HepG2 (cell line): Measurements from ENCODE around the gene TTBK1. TPM values are rescaled to one million over a fixed set of nuclear protein-coding genes. Genes with fewer than 3 reads are reported as not detected.

ENCODE experiments used
- ATF7 ChIP-seq, 2 experiments: fragments of 450-650 bp in 1 of 2; sonication (generic) in 1 of 2; formaldehyde crosslinking in 1 of 2; IDR thresholded peaks; 2 replicates each; pipeline versions ENCODE4 v1.4.0 to v1.6.1; 2016 to 2020; ENCODE audit warnings: antibody characterized with exemption in 1 of 2, mild to moderate bottlenecking in 1 of 2, missing genetic modification reagents in 1 of 2
- CREB1 ChIP-seq, 2 experiments: fragments of 450-650 bp in 1 of 2; IDR thresholded peaks; 2 replicates each; pipeline ENCODE4 v1.6.1; 2016 to 2017; ENCODE audit warnings: control low read depth in 1 of 2, mild to moderate bottlenecking in 1 of 2, missing compliant biosample characterization in 1 of 2, missing genetic modification characterization in 1 of 2
- CSRNP1 ChIP-seq: sonication (generic); formaldehyde crosslinking; IDR thresholded peaks from 2 replicates; pipeline ENCODE4 v1.8.1; 2023; ENCODE audit warnings: mild to moderate bottlenecking, missing genetic modification reagents
- EHMT2 ChIP-seq: fragments of 200-600 bp; sonication (generic); IDR thresholded peaks from 2 replicates; pipeline ENCODE4 v1.7.0; 2017; ENCODE audit warnings: antibody characterized with exemption, low read depth, low read length, borderline replicate concordance
- ETV5 ChIP-seq: IDR thresholded peaks from 2 replicates; pipeline ENCODE4 v1.6.1; 2018; ENCODE audit warnings: missing biosample characterization, missing genetic modification reagents, inconsistent platforms, borderline replicate concordance
- HOXA9 ChIP-seq: sonication (generic); formaldehyde crosslinking; IDR thresholded peaks from 2 replicates; pipeline ENCODE4 v1.8.1; 2022; ENCODE audit warnings: missing genetic modification reagents, mild to moderate bottlenecking, moderate library complexity, borderline replicate concordance
- LCORL ChIP-seq, 2 experiments: fragments of 450-650 bp in 1 of 2; sonication (generic) in 1 of 2; formaldehyde crosslinking in 1 of 2; IDR thresholded peaks; 2 replicates each; pipeline versions ENCODE4 v1.5.0 to v1.6.1; 2017 to 2020; ENCODE audit warnings: antibody characterized with exemption in 1 of 2, missing genetic modification reagents in 1 of 2
- MXD4 ChIP-seq: IDR thresholded peaks from 2 replicates; pipeline ENCODE4 v1.6.1; 2016; ENCODE audit warnings: mild to moderate bottlenecking, missing biosample characterization, missing genetic modification reagents
- PCBP2 ChIP-seq: fragments of 200-400 bp; formaldehyde crosslinking; optimal IDR thresholded peaks from 2 replicates; pipeline ENCODE3; 2018; ENCODE audit warnings: low read length, low read depth; ENCODE audit not compliant: poor library complexity, severe bottlenecking
- POGZ ChIP-seq: sonication (generic); formaldehyde crosslinking; IDR thresholded peaks from 2 replicates; pipeline ENCODE4 v1.4.0; 2020; ENCODE audit warnings: mild to moderate bottlenecking, missing genetic modification reagents
- PRPF4 ChIP-seq: fragments of 200-400 bp; formaldehyde crosslinking; IDR thresholded peaks from 2 replicates; pipeline ENCODE4 v1.6.1; 2016; ENCODE audit warnings: low read length, low read depth; ENCODE audit not compliant: poor library complexity, severe bottlenecking
- SALL1 ChIP-seq: sonication (generic); formaldehyde crosslinking; IDR thresholded peaks from 2 replicates; pipeline ENCODE4 v1.8.0; 2022; ENCODE audit warnings: mild to moderate bottlenecking, missing genetic modification reagents
- SMARCE1 ChIP-seq: fragments of 450-650 bp; IDR thresholded peaks from 2 replicates; pipeline ENCODE4 v1.6.1; 2017; ENCODE audit warnings: borderline replicate concordance
- SUZ12 ChIP-seq: fragments of 150-350 bp; IDR thresholded peaks from 2 replicates; pipeline ENCODE4 v1.6.1; 2014; ENCODE audit warnings: low read depth, low read length
- ZBTB46 ChIP-seq: sonication (generic); formaldehyde crosslinking; IDR thresholded peaks from 2 replicates; pipeline ENCODE4 v1.4.0; 2020; ENCODE audit warnings: mild to moderate bottlenecking, missing genetic modification reagents, borderline replicate concordance
- ZFP1 ChIP-seq: IDR thresholded peaks from 2 replicates; pipeline ENCODE4 v1.6.1; 2016
- ZNF432 ChIP-seq: sonication (generic); formaldehyde crosslinking; IDR thresholded peaks from 2 replicates; pipeline ENCODE4 v1.5.0; 2020; ENCODE audit warnings: missing genetic modification reagents, mild to moderate bottlenecking, borderline replicate concordance
- ZNF44 ChIP-seq: sonication (generic); formaldehyde crosslinking; IDR thresholded peaks from 2 replicates; pipeline ENCODE4 v1.5.1; 2020; ENCODE audit warnings: mild to moderate bottlenecking, missing genetic modification reagents
- ZNF530 ChIP-seq: sonication (generic); formaldehyde crosslinking; IDR thresholded peaks from 2 replicates; pipeline ENCODE4 v1.5.0; 2020; ENCODE audit warnings: low read depth, mild to moderate bottlenecking, missing genetic modification reagents
- ZSCAN20 ChIP-seq: sonication (generic); formaldehyde crosslinking; IDR thresholded peaks from 2 replicates; pipeline ENCODE4 v1.4.0; 2020; ENCODE audit warnings: missing genetic modification reagents, mild to moderate bottlenecking, borderline replicate concordance
- polyA plus RNA-seq, 8 experiments: library from polyadenylated mRNA; depleted of rRNA in 3 of 8; stranded (reverse) in 7 of 8; unstranded in 1 of 8; fragments of >200 nt; fragmentation: Illumina TruSeq in 4 of 8; extraction: Trizol in 4 of 8; gene quantifications; 2 replicates each; pipeline versions ENCODE4 v1.2.1 to v1.2.3, GENCODE V29; 2011 to 2016; ENCODE audit warnings: low read depth in 4 of 8, missing spikeins in 1 of 8, mixed read lengths in 1 of 8; ENCODE audit not compliant: insufficient read depth in 1 of 8
- total RNA-seq, 5 experiments: library from RNA; depleted of rRNA; stranded (reverse); fragments of >200 nt; fragmentation: Illumina TruSeq; extraction: Trizol; gene quantifications; 2 replicates each; pipeline ENCODE4 v1.2.3, GENCODE V29; 2016; ENCODE audit warnings: low read depth in 1 of 5
- TF ChIP-seq, protein P1 (sequence below): sonication (generic); formaldehyde crosslinking; IDR thresholded peaks from 2 replicates; pipeline ENCODE4 v1.5.0; 2020; ENCODE audit warnings: missing genetic modification reagents, mild to moderate bottlenecking, borderline replicate concordance

The TTBK1 gene
- total and polyA plus RNA-seq, 2 of the 13 experiments (the other 11 are each of a cell fraction or from before 2014, with no cell fraction given) = 0.24 to 0.33 TPM

DNA sequence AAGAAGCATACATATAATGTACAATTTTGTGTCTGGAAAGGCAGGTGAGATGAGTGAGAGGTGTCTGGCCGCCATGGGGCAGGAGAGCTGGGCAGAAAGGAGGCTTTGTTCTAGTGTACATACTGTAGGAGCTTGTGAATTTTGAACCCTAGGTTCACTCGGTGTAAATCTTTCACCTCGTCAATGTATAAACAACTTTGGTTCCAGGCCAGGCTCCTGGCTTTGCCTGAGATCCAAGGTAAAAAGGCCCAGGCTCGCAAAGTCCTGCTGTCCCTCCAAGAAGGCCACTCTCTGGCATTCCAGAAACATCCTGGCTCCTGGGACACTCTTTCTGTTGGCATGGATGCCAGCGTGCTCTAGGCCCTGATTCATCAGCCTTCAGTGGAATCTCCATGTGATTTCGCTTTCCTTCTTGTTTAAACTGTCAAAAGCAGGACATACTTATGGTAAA lies 47.6 kb downstream of the TTBK1 start (continued):
- TF ChIP-seq ZNF44 (CRISPR knock-in tag) (no peak), ETV5 (CRISPR knock-in tag) (peak; percentile 13; the same call in 1 of the 2 replicates), SMARCE1 (no peak), ZSCAN20 (CRISPR knock-in tag) (no peak), PCBP2 (no peak), SALL1 (CRISPR knock-in tag) (peak; percentile 85), CSRNP1 (peak; percentile 59; the same call in 1 of the 2 replicates), ZBTB46 (CRISPR knock-in tag) (no peak), ZNF432 (CRISPR knock-in tag) (no peak), ZNF530 (CRISPR knock-in tag) (no peak), SUZ12 (no peak), EHMT2 (no peak), HOXA9 (no peak), CREB1 (IDR thresholded peaks at IDR 0.05) (no peak), CREB1 (CRISPR knock-in tag; IDR thresholded peaks at IDR 0.05) (no peak), MXD4 (no peak), ZFP1 (CRISPR knock-in tag) (0 out of 2 replicates have a peak, but pooled peaks have one; percentile 51), PRPF4 (no peak), POGZ (peak; percentile 84), ATF7 (IDR thresholded peaks at IDR 0.05) (no peak), ATF7 (CRISPR knock-in tag; IDR thresholded peaks at IDR 0.05) (no peak), LCORL (IDR thresholded peaks at IDR 0.05) (no peak), LCORL (CRISPR knock-in tag; IDR thresholded peaks at IDR 0.05) (peak; percentile 89)
- TF ChIP-seq, protein P1, sequence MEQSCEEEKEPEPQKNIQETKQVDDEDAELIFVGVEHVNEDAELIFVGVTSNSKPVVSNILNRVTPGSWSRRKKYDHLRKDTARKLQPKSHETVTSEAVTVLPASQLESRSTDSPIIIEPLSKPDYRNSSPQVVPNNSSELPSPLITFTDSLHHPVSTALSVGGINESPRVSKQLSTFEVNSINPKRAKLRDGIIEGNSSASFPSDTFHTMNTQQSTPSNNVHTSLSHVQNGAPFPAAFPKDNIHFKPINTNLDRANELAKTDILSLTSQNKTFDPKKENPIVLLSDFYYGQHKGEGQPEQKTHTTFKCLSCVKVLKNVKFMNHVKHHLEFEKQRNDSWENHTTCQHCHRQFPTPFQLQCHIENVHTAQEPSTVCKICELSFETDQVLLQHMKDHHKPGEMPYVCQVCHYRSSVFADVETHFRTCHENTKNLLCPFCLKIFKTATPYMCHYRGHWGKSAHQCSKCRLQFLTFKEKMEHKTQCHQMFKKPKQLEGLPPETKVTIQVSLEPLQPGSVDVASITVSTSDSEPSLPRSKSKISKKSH (CRISPR knock-in tag) = no peak
